ENCODE results near the gene FREY1. TPM values are rescaled to one million over a fixed set of nuclear protein-coding genes. Genes with fewer than 3 reads are reported as not detected.

Gene FREY1
- total RNA-seq, 1 donor from 2014 or later = 1.4 TPM

GRCh38 chr11:45858751-45859398 is 48.2 kb downstream of the FREY1 start:
- Mint-ChIP-seq H3K9me3 (no peaks in the 10 kb centered on the region), H3K27me3 (ENCODE audit: low read depth) (no peaks in the 10 kb centered on the region), H3K36me3 (ENCODE audit: low read depth) (peaks cover 51% of the 10 kb centered on the region), H3K4me3 (ENCODE audit: low read depth) (no peak overlapping the region), H3K4me1 (ENCODE audit: low read depth) (no peaks in the 10 kb centered on the region), H3K27ac (no peak overlapping the region)
- no peak for DNase-seq (ENCODE audit: low spot score)
- intact Hi-C loops (cut with micrococcal nuclease) = no loop called here

GRCh38 chr11:45857961-45858474 is 49.1 kb downstream of the FREY1 start:
- no peak overlapping the region for H3K27ac Mint-ChIP-seq
- no peak for DNase-seq (ENCODE audit: low spot score)
- H3K4me1 Mint-ChIP-seq (ENCODE audit: low read depth) = no peaks in the 10 kb centered on the region
- no peak overlapping the region for H3K4me3 Mint-ChIP-seq (ENCODE audit: low read depth)
- peaks cover 44% of the 10 kb centered on the region for H3K36me3 Mint-ChIP-seq (ENCODE audit: low read depth)
- H3K9me3 Mint-ChIP-seq = no peaks in the 10 kb centered on the region
- no peaks in the 10 kb centered on the region for H3K27me3 Mint-ChIP-seq (ENCODE audit: low read depth)
- intact Hi-C loops (cut with micrococcal nuclease) = no loop called here

Other genes with a start within 250 kb of the FREY1 start
- 0.34 and 0.51 TPM in 2 replicates for gene CHST1, start 241.6 kb downstream of the FREY1 start, total RNA-seq
- 17.1 and 18.1 TPM in 2 replicates for gene SLC35C1, start 102.1 kb downstream of the FREY1 start, total RNA-seq
- gene CRY2, start 59.8 kb downstream of the FREY1 start, total RNA-seq = 21.5 and 24.0 TPM in 2 replicates
- 0.46 and 0.66 TPM in 2 replicates for gene MAPK8IP1, start 21.6 kb downstream of the FREY1 start, total RNA-seq
- 30.8 and 38.5 TPM in 2 replicates for gene PEX16, start 10.6 kb upstream of the FREY1 start, total RNA-seq
- 0.07 and 0.30 TPM in 2 replicates for gene LARGE2, start 15.4 kb upstream of the FREY1 start, total RNA-seq
- gene PHF21A, start 214.2 kb upstream of the FREY1 start, total RNA-seq = 35.7 and 38.3 TPM in 2 replicates